RWPE1 (cell line): Measurements from ENCODE around the gene PLCL1.

Source experiments
- CTCF ChIA-PET: fragments of 350-600 bp; sonication (Branson Sonifier 250); formaldehyde crosslinking; extraction: SDS; loops from one replicate; lab custom pipeline; 2021; lab: Yijun Ruan, JAX
- POLR2A ChIA-PET: fragments of 400-600 bp; formaldehyde crosslinking; extraction: SDS; loops from one replicate; lab custom pipeline; 2020; ENCODE audit warnings: antibody characterized with exemption; ENCODE audit not compliant: low non-redundant PET; lab: Yijun Ruan, JAX
- DNase-seq: peaks from one replicate; pipeline ENCODE4 v3.0.0; 2012; ENCODE audit warnings: low spot score
- H3K27ac ChIP-seq: fragments of 450-650 bp; 2 replicates; pipeline ENCODE4 v1.5.1; 2017
- CTCF ChIP-seq: fragments of 450-650 bp; conservative IDR thresholded peaks from 2 replicates; pipeline ENCODE4 v1.5.1; 2017; ENCODE audit warnings: low read depth, mild to moderate bottlenecking

PLCL1 gene

DNA sequence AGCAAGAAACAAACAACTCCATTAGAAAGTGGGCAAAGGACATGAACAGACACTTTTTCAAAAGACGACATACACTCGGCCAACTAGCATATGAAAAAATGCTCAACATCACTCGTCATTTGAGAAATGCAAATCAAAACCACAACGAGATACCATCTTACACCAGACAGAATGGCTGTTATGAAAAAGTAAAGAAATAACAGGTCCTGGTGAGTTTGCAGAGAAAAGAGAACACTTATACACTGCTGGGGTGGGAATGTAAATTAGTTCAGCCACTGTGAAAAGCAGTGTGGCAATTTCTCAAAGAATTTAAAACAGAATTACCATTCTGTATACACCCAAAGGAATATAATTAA, 130.5 kb downstream of the PLCL1 start:
- TF ChIP-seq CTCF: no peak
- DNase-seq: no peak
- H3K27ac ChIP-seq: no peak overlapping the region
- ChIA-PET POLR2A (no interaction called here), CTCF (no interaction called here)

DNA sequence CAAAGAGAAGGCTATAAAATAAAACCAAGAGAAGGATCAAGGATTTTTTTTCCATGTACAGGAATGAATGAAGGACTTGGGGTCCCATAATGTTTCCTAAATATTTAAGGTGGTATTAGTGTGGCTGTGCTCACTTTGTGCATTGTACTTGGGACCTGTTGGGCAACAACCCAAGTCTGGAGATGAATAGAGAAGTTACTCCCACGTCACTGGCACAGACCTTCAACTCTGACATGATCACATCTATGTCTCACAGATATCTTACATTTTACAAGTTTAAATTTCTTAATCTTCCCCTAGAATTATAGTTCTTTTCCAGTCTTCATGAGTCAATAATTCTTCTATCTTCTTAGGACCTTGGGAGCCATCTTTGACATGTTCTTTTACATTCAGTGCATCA, 133.4 kb downstream of the PLCL1 start:
- POLR2A ChIA-PET: no interaction called here
- no peak for TF ChIP-seq CTCF
- CTCF ChIA-PET: no interaction called here

GRCh38 chr2:197938555-197938954, 134.2 kb downstream of the PLCL1 start:
- TF ChIP-seq CTCF: no peak
- ChIA-PET POLR2A (no interaction called here), CTCF (no interaction called here)
- no peak overlapping the region for H3K27ac ChIP-seq
- no peak for DNase-seq

More for the DNA sequence above, 133.4 kb downstream of the PLCL1 start:
- no peak overlapping the region for H3K27ac ChIP-seq
- no peak for DNase-seq

DNA sequence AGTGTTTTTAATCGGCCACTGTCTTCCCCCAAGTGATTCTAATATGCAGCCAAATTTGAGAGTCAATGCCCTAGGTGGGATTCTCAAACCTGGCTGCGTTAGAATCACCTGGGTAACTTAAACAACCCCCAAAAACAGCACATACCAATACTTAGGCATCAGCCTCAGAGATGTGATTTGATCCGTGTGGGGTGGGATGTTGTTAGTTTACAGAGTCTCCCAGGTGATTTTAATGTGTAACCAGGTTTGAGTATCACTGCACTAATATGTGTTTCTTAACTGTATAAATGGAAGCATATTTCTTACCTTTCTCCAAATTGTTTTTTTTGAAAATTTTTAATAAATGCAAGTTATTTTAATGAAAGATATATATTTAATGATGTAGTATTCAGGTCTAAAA, 135.4 kb downstream of the PLCL1 start:
- no peak overlapping the region for H3K27ac ChIP-seq
- CTCF ChIA-PET: no interaction called here
- no peak for TF ChIP-seq CTCF
- POLR2A ChIA-PET: no interaction called here
- DNase-seq: no peak

GRCh38 chr2:197940382-197940781, 136.0 kb downstream of the PLCL1 start:
- TF ChIP-seq CTCF: no peak
- no peak for DNase-seq
- CTCF ChIA-PET: no interaction called here
- no peak overlapping the region for H3K27ac ChIP-seq
- POLR2A ChIA-PET: no interaction called here

DNA sequence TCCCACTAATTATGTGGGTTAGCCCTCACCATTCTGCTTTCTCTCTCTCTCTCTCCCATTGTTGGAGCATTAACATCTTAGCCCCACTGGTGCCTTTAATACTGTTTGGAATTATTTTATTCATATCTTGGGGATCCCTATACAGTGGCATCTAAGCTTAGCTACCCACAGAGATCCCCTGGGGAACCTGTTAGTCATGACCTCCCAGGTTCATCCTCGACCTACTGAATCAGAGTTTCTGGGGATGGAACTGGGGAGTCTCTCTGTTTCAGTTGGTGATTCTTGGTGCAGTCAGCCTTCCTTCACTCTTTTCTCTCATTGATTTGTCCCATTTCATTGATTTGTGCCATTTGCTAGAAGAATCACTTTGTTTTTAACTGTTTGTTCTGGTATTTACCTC, 137.3 kb downstream of the PLCL1 start:
- CTCF ChIA-PET: no interaction called here
- DNase-seq: no peak
- POLR2A ChIA-PET: no interaction called here

More for the DNA sequence above, 137.3 kb downstream of the PLCL1 start:
- no peak overlapping the region for H3K27ac ChIP-seq
- TF ChIP-seq CTCF: no peak
